ENCODE measurements around the gene CELF4. TPM values are rescaled to one million over a fixed set of nuclear protein-coding genes. Genes with fewer than 3 reads are reported as not detected.

Gene CELF4
- total and polyA plus RNA-seq, 2 donors (not counting 3 experiments of a cell fraction or from before 2014, with no cell fraction given): not detected

- intact Hi-C loops (cut with micrococcal nuclease): no loop called here
- H3K4me1 ChIP-seq (ENCODE audit: control insufficient read depth, extremely low read depth, insufficient read depth, low read length): no peaks in the 10 kb centered on the region
- H2AFZ ChIP-seq (ENCODE audit: low read depth, low read length): no peak overlapping the region
- FAIRE-seq: no peak
- H3K9me3 ChIP-seq (replicated peaks; ENCODE audit: control insufficient read depth, insufficient read depth, low read length): no peaks in the 10 kb centered on the region
- no peak overlapping the region for H3K4me2 ChIP-seq (ENCODE audit: insufficient read depth, low read length)
- no peaks in the 10 kb centered on the region for H3K36me3 ChIP-seq (ENCODE audit: control insufficient read depth in 2 of 2, extremely low read depth in 1 of 2, insufficient read depth in 2 of 2, low read length in 2 of 2)
- no peak overlapping the region for H3K27ac ChIP-seq (ENCODE audit: insufficient read depth, low read depth, low read length)
- no peaks in the 10 kb centered on the region for H3K79me2 ChIP-seq (ENCODE audit: control insufficient read depth, insufficient read depth, low read length)
- dilution Hi-C loops (cut with MboI; ENCODE audit: extremely low pct_ligation_motif_present, low sequenced_read_pairs): no loop called here
- POLR2A ChIA-PET: no interaction called here
- TF ChIP-seq FOS (IDR thresholded peaks at IDR 0.05; ENCODE audit: borderline replicate concordance, insufficient read depth, low read length): no peak
- no peak for TF ChIP-seq POLR2AphosphoS5 (IDR thresholded peaks at IDR 0.05; ENCODE audit: insufficient read depth, low read depth, low read length)
- TF ChIP-seq MAX (IDR thresholded peaks at IDR 0.05; ENCODE audit: insufficient read depth, insufficient read length): no peak
- no peak for TF ChIP-seq POLR2A (IDR thresholded peaks at IDR 0.05; ENCODE audit: low read depth, low read length)
- no peaks in the 10 kb centered on the region for H4K20me1 ChIP-seq (replicated peaks; ENCODE audit: control insufficient read depth, extremely low read depth, insufficient read depth, low read length)
- DNase-seq (ENCODE audit: low read depth, low spot score): no peak
- no peak overlapping the region for H3K4me3 ChIP-seq (replicated peaks in 1 of 3; ENCODE audit: insufficient read depth in 1 of 3, low read depth in 1 of 3, low read length in 3 of 3)
- CTCF ChIA-PET: no interaction called here
- H3K9ac ChIP-seq (replicated peaks; ENCODE audit: extremely low read depth, insufficient read depth, low read length): no peak overlapping the region
- BruUV-seq (replicated peaks): no TSS peak
- no peaks in the 10 kb centered on the region for H3K9me1 ChIP-seq (replicated peaks; ENCODE audit: control insufficient read depth, extremely low read depth, insufficient read depth, low read length)
- H3K27me3 ChIP-seq (ENCODE audit: control insufficient read depth in 2 of 2, insufficient read depth in 2 of 2, low read length in 2 of 2): no peaks in the 10 kb centered on the region
Measured at GRCh38 chr18:37598396-37598795, 32.8 kb upstream of the CELF4 start.

- BruUV-seq (replicated peaks): no TSS peak
- H3K4me1 ChIP-seq (ENCODE audit: control insufficient read depth, extremely low read depth, insufficient read depth, low read length): no peaks in the 10 kb centered on the region
- ChIA-PET CTCF (no interaction called here), POLR2A (no interaction called here)
- FAIRE-seq (no peak), DNase-seq (ENCODE audit: low read depth, low spot score) (no peak)
- H3K9me3 ChIP-seq (replicated peaks; ENCODE audit: control insufficient read depth, insufficient read depth, low read length): no peaks in the 10 kb centered on the region
- no peak overlapping the region for H2AFZ ChIP-seq (ENCODE audit: low read depth, low read length)
- H3K4me3 ChIP-seq (replicated peaks in 1 of 3; ENCODE audit: insufficient read depth in 1 of 3, low read depth in 1 of 3, low read length in 3 of 3): no peak overlapping the region
- H3K9me1 ChIP-seq (replicated peaks; ENCODE audit: control insufficient read depth, extremely low read depth, insufficient read depth, low read length): no peaks in the 10 kb centered on the region
- dilution Hi-C loops (cut with MboI; ENCODE audit: extremely low pct_ligation_motif_present, low sequenced_read_pairs) (no loop called here), intact Hi-C loops (cut with micrococcal nuclease) (no loop called here)
- TF ChIP-seq FOS (IDR thresholded peaks at IDR 0.05; ENCODE audit: borderline replicate concordance, insufficient read depth, low read length) (no peak), MAX (IDR thresholded peaks at IDR 0.05; ENCODE audit: insufficient read depth, insufficient read length) (no peak), JUN (IDR thresholded peaks at IDR 0.05; ENCODE audit: borderline replicate concordance, insufficient read depth, insufficient read length, low read depth) (no peak), POLR2AphosphoS5 (IDR thresholded peaks at IDR 0.05; ENCODE audit: insufficient read depth, low read depth, low read length) (no peak), CTCF (IDR thresholded peaks at IDR 0.05; ENCODE audit: extremely low read depth in 1 of 2, insufficient read depth in 1 of 2, low read depth in 1 of 2, low read length in 2 of 2) (no peak)
- H4K20me1 ChIP-seq (replicated peaks; ENCODE audit: control insufficient read depth, extremely low read depth, insufficient read depth, low read length): no peaks in the 10 kb centered on the region
- H3K4me2 ChIP-seq (ENCODE audit: insufficient read depth, low read length): no peak overlapping the region
- H3K9ac ChIP-seq (replicated peaks; ENCODE audit: extremely low read depth, insufficient read depth, low read length): no peak overlapping the region
- no peaks in the 10 kb centered on the region for H3K36me3 ChIP-seq (ENCODE audit: control insufficient read depth in 2 of 2, extremely low read depth in 1 of 2, insufficient read depth in 2 of 2, low read length in 2 of 2)
- H3K79me2 ChIP-seq (ENCODE audit: control insufficient read depth, insufficient read depth, low read length): no peaks in the 10 kb centered on the region
- no peak overlapping the region for H3K27ac ChIP-seq (ENCODE audit: insufficient read depth, low read depth, low read length)
- no peaks in the 10 kb centered on the region for H3K27me3 ChIP-seq (ENCODE audit: control insufficient read depth in 2 of 2, insufficient read depth in 2 of 2, low read length in 2 of 2)
Measured at GRCh38 chr18:37590346-37590745, 24.7 kb upstream of the CELF4 start.
